GM18867 (cell line): ENCODE measurements around the gene FABP6.
"Not testable (repeated sequence)": the region's sequence is repeated elsewhere in the genome, so short reads cannot be mapped to it uniquely, and the experiment has no call there.

Experiments used
- ATAC-seq: cut with Tn5 transposase; IDR thresholded peaks from one replicate; pipeline ENCODE4 v1.9.1; 2021; ENCODE audit warnings: mild to moderate bottlenecking, moderate library complexity; ENCODE audit not compliant: unreplicated experiment

The FABP6 gene, protein sequence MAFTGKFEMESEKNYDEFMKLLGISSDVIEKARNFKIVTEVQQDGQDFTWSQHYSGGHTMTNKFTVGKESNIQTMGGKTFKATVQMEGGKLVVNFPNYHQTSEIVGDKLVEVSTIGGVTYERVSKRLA

DNA sequence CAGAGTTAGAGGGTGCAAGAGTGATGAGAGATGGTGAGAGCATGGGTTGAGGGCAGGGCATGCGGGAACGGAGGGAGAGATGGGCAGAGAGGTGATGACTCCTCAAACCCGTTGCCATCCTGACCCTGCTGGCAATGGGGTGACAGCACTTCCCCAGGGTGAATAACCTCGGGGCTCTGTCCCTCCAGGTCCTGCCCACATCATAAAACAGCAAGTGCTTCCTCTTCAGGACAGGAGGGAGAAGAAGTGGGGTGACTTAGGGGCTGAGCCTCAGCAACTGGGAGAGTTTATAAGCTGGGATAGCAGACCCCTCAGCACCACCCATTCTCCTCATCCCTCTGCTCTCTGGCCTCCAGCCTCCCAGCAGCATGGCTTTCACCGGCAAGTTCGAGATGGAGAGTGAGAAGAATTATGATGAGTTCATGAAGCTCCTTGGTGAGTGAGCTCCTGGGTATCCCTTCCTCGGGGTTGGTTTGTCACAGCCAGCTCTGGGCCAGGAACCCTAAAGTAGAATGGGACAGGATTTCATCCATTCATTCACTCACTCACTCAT, at the start of gene FABP6:
TSS of gene FABP6 (plus strand) at position 317 of the 553 bp plus-strand sequence. CDS start at position 369, 52 bp downstream.
- ATAC-seq, result no peak

DNA sequence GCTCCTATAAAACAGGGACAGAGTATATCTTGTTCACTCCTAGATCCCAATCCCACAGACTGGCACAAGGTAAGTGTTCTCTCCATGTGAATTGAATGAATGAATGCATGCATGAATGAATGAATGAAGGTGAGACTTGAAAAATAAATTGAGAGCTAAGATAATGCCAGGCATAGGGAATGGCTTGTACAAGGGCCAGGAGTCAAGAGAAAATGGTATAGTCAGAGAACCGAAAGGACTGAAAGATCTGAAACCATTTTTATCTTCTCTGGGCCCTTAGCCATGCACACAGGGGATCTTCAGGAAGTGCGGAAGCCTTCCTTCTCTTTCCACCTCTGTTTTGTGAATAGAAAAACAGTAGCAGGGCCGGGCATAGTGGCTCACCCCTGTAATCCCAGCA, 48.4 kb upstream of the FABP6 start:
- no peak for ATAC-seq

DNA sequence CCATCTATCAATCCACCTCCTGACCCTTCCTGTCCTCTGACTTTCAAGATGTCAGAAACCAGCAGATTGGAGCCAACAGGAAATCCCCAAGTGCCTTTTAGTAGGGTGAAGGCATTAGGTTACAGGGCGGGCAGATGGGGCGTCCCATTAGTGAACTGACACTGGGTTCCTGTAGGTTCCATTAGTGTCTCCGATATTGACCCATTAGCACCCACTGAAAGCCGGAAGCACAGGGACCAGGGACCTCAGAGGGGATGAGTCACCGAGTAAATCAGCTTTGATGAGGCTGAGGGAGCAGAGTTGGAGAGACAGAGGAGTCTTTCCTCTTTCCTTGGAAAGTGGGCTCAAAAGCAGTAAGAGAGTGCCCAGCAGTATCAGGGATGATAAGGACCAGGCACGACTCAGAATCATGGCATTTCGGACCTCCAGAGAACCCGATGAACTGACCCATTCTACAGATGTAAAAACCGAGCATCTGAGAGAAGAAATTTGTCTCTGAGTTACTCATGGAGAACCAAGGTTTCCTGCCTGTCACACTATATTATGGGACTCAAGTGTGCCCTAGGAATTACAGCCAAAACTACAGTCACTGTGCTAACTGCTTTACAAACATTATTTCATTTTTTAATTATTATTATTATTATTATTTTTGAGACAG, 47.2 kb upstream of the FABP6 start:
- ATAC-seq, result no peak

DNA sequence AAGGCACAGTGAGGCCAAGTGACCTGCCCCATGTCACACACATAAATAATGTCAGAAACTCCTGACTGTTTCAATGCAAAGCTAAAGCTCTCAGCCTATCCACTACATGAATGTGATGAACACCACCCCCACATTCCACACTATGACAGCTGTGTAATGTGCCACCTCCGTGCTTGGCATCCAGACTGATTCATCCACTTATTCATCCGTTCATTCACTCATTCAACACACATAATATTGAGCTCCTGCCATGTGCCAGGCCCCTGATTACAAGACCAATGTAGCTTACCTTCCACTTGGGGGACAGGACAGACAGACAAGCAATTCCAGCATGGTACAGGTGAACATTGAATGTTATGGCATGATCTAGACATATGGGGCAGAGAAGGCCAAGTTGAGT, 46.2 kb upstream of the FABP6 start:
- ATAC-seq, result no peak

DNA sequence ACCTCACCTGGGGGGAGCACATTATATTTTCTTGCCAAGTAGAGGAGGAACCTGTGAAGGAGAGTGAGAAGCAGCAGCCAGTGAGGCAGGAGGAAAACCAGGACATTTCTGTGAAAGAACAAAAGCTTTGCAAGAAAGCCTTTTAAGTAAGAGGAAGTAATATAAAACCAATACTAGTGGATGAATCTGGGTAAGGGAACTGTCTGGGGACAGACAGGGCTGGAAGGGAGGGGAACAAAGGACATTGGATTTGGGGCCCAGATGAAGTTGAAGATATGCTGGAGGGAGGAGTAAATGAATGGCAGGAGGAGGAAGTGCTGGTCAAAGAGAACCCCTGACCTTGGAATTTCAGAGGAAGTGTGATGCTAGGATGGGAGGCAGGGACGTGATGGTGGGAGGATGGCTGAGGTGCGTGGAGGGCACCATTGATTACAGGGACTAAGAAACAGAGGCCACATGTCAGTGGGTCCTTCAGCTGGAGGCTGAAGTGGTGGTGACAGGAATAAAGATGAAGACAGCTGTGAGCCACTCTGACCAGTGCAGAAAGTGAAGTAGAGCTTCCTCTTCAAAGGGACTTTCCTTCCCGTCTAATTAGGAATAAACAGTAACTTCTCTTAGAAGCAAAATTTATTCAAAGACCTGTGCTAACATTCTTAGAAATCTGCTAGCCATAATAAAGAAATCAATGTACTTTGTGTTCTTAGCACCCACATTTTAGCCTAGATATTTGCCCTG, 43.5 kb upstream of the FABP6 start:
- ATAC-seq, result no peak

DNA sequence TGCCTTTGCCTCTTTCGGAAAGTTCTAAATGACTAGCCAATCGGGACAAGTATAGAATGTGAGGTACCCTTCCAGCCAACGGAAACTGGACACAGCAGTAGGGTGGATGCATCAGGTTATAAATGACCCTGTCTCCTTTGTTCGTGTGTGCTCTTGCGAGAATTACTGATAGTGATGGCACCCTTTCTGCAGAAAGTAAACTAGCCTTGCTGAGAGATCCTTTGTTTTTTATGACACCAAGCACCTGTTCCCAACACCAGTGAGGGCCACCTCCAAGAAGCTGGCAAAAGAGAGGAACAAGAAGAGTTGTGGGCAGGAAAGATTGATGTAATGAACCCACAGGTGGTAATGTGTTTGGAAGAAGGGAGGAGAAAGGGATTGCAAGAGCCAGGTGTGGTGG, 42.8 kb upstream of the FABP6 start:
- no peak for ATAC-seq

DNA sequence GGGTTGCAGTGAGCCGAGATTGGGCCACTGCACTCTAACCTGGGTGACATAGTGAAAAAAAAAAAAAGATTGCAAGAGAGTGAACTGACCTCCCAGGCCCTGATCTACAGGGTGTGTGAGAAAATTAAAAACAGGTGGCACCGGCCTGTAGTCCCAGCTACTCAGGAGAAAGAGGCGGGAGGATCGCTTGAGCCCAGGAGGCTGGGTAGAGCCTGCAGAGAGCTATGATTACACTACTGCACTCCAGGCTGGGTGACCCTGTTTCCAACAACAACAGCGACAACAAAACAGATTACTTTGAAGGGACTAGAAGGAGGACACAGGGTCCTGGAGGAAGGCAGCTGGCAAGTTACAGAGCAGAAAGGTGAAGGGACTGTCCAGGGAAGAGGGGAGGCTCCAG, 42.2 kb upstream of the FABP6 start:
- no peak for ATAC-seq

DNA sequence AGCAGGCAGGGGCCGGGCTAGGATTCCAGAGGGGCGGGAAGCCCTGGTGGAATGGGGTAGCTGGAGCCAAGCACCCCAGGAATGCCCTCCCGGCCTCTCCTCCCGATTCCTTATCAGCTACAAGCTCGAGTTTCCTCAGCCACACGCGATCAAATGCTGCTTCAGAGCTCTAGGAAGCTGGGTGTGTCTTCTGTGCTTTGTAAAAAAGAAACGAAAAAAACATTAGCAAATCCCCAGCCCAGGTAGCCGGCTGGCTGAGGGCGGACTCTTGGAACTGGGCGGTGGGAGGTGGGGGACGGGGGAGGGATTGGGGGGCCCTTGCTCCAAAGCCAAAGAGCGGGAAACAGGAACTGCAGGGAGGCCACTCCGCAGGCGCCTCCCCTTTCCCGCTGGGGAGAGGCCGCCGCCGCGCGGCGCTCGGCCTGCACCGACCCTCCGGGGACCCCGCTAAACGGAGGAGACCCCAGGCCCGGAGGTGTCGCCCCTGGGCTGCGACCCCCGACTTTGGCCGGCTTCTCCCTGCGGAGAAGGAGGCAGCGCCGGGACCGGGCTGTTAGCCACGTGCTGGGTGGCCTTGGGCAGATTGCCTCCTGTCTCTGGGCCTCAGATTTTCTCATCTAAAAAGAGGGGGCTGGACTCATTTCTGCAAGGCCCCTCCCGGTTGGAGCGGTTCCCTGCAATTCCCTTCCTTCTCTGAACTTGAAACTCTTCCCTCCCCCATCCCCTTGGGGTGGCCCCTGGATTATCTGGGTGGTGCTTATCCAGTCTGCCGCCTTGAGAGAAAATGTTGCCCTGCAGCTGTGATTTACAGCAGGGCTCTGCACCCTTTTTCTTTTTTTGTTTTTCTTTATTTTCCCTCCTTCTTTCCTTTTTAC, 40.9 kb upstream of the FABP6 start:
- ATAC-seq, result no peak

DNA sequence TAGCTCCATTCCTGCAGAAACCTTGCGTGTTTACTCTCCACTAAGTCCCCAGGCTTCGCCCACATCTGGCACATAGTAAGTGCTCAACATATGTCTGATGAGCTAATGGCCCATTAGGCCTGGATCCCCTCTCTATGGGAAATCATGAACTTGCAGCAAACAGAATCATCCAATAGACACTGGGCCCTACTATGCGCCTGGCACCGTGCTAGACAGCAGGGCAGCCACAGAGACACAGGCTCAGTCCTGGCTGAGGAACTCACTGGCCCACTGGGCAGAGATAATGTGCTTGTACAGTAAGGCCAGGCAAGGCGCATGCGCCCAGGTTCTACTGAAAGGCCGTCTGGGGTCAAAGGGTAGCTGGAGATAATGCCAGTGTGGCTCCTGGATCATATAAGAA, 36.9 kb upstream of the FABP6 start:
- ATAC-seq, result no peak

DNA sequence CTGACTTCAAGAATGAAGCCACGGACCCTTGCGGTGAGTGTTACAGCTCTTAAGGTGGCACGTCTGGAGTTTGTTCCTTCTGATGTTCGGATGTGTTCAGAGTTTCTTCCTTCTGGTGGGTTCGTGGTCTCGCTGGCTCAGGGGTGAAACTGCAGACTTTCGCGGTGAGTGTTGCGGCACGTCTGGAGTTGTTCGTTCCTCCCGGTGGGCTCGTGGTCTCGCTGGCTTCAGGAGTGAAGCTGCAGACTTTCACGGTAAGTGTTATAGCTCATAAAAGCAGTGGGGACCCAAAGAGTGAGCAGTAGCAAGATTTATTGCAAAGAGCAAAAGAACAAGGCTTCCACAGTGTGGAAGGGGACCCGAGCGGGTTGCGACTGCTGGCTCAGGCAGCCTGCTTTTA, 36.2 kb upstream of the FABP6 start:
- not testable (repeated sequence) for ATAC-seq

DNA sequence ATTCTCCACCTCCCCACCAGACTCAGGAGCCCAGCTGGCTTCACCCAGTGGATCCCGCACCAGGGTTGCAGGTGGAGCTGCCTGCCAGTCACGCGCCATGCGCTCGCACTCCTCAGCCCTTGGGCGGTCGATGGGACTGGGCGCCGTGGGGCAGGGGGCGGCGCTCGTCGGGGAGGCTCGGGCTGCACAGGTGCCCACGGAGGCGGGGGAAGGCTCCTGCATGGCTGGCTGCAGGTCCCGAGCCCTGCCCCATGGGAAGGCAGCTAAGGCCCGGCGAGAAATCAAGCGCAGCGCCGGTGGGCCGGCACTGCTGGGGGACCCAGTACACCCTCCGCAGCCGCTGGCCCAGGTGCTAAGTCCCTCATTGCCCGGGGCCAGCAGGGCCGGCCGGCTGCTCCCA, 35.5 kb upstream of the FABP6 start:
- ATAC-seq, result not testable (repeated sequence)

DNA sequence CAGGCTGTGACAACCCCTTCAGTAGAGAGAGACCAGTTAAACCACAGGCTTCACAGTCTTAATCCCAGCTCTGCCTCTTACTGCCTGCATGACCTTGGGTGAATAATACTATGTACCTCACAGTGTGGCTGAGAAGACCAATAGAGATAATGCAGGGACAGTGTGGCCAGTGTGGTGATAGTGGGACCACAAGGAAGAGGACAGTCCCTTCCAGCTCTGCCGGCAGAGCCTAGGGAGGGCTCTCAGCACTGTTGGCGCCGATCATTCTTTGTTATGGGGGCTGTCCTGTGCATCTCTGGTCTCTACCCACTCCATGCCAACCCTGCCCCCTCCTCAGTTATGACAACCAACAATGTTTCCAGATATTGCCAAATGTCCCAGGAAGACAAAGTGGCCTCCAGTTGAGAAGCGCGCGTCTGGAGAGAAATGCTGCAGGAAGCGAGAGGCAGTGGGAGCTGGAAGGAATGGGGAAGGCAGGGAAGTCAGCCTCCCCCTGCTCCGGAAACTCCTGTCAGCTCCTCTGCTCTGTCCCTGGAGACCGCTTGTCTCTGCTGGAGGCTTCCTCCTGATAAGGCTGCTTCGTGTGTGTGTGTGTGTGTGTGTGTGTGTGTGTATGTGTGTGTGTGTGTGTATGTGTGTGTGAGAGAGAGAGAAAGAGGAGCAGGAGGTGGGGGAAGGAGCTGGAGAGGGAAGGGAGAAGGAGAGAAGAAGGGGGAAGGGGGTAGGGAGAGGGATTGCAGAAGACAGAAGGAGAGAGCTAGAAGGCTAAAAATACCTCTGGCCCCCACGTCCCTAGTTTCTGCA, 31.8 kb upstream of the FABP6 start:
- ATAC-seq, result no peak

DNA sequence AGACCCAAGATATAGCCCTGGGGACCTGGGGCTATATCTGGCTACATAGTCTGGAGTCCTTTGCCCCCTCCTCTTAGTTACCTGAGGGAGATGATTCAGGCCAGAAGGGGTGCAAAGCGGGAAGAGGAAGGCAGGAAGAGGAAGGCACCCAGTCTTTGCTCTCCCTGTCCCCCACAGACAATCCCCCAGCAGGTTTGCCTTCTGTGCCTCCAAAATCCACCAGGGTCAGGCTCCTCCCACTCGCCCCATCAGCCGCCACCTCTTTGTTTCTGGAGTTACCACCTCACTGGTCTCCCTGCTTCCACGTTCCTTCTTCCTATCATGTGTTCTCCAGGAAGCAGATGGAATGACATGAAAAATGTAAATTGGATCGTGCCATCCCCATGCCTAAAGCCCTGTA, 31.2 kb upstream of the FABP6 start:
- no peak for ATAC-seq

DNA sequence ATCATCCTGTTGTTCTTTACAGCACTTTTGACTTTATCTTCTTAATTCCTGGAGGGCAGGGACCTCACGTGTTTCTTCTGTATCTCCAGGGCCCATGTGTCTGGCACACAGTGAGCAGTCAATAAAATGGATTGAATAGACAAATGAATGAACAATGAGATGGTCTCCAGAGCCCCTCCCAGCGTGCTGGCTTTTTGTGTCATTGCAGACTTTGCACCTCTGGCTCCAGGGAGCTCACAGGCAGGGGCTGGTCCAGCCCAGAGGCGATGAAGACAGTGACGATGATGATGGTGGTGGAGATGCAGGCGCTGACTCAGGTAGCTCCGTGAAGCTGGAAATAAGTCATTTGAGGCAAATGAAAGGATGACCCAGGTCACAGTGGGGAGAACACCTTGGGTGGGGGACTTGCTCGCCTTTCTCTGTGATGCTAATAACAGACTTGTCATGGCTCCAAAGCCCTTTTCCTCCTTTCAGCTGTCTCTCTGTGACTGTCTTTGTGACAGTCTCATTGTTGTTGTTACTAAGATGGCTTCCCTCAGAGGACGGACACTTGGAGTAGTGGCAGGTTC, 30.4 kb upstream of the FABP6 start:
- ATAC-seq, result peak; percentile 21

DNA sequence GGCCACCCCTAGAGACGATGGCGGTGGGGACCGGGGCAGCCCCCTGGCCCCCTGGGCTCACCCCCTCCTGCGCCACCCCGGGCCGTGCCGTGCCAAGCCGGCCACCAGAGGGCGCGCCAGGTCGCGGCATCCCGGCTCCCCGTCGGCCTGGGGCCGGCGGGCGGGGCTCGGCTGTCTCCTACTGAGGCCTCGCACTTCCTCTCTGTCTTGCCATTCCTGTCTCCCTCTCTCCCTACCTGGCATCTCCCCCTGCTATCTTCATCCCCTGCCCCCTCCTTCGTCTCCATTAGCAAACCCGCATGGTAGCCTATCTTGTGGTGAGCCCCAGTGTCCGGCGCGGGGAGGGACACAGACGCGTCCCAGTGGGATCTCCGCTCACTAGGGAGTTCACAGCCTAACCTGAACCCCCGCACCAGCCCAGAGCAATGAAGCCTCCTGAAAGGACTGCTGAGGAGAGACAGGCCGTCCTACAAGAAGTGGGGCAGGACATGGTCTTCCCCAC, 29.8 kb upstream of the FABP6 start:
- peak; percentile 94 for ATAC-seq

DNA sequence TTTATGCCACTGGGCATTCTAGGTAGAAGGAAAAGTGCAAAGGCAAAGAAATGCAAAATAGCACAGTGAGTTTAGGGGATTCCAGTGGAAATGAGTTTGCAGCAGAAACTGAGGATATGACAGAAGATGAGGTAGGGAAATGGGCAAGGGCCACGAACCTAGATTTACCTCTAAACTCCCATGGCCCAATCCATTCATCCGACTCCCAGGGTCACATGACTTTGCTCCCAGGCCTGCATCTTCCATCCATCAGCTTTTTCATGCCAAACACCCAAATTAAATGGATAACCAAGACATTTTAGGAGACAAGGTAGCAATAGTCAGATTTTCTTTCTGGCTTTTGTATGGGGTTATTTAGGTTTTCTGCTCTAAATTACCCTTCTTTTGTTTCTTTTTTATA, 22.2 kb upstream of the FABP6 start:
- ATAC-seq, result no peak

DNA sequence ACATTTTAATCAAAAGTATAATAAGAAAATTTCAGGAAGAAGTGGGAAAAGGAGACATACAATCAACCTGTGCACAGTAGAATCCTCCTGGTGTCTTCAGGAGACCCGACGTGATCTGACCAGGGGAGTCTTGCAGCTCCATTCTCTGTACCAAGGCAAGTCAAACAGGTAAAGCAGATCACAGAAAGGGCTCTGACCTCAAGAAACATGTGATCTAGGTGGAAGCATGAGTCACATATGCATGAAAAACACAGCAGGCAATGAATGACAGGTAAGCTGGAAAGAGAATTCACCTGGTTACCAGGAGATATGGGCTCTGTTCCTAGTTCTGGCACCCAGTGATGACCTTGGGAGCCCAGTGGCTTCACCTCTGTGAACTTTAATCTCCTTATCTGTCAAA, 19.4 kb upstream of the FABP6 start:
- ATAC-seq, result no peak

DNA sequence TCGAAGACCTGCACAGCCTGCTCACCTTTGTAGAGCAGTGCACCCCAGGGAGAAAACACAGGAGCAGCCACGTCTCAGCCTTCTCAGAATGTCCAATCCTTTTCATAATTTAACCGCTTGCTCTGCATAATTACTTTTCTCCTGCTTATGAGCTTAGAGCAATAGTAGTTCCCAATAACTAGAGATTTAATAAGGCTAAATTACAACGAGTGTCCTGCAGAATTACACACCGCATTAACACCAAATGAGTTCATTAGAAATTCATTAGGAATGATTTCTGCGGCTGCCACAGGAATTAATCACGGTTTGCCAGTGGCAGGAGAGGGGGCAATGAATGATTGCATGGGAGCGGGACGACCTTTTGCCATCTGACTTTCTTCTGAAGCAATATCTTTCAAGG, 18.7 kb upstream of the FABP6 start:
- ATAC-seq, result no peak

DNA sequence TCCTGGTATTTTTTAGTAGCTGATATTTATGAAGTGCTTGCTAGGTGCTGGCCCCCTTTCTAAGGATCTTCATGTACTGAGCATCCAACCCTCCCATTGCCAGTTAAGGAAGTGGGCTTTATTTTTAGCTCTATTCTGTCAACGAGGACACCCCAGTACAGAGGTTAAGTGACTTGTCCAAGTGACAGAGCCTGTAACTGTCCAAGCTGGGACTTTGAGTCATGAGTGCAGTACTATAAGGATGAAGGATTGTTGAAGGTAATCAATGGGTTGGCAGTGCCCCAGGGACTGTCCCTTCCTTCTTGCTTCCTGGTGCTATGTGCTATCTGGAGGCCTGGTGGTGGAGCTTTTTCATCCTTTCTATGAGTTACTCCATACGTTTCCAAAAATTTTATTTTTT, 18.0 kb upstream of the FABP6 start:
- ATAC-seq, result no peak

DNA sequence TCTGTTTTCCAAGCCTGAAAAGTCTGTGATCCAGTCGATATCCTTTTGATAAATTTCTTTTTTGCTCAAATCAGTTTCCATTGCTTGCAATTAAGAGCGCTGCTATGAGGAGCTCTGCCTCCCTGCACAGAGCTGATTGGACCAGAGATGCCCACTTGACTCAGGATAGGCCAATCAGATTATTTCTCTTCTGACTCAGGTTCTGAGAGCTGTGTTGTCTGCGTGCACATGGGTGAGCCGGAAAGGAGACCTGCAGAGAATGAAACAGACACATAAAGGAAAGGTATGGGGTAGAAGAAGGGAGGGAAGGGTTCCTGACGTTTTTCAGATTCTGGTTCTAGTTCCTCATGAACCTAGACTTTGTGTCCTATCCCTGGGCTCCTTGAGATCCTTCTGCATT, 15.8 kb upstream of the FABP6 start:
- peak; percentile 100 for ATAC-seq
